ENCODE data around the gene SLC16A9.

DNA sequence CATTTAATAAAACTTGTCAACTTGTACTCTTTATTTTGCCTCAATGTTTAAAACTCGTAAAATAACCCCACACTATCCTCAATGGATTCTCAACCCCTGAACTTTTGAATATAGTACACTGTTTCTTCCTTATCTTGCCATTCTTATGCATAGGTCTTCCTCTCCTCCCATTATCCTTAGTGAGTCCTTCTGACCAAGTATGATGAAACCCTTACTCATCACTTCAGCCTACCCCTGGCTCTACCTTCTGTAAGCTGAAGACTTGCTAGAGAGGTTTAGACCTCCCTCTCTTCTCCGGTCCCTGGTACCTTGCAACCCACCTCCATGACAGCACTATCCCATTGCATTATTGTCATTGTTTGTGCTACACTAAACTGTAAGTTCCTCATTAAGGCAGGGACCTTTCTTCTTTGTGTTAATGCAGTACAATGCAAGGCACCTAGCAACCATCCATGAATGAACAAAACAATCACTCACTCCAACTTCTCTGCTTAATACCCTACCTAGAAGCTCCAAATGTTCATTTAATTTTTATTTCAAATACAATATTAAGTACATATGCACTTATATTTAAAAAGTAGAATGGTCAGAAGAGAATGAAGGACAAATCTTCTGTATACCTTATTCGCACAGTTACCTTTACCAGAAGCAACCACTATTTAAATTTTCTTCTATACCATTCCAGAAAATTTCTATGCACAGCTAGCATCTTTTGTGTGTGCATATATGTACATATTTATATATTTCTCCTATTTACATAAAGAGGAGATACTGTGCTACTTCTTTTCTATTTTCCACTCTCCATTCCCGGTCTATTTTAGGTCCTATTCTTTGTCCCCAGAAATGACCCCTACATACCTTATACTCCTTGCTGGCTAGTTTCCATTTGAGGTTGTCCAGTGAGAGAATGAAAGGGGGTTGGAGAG lies 77.5 kb downstream of the SLC16A9 start:
- TF ChIP-seq, protein P1, sequence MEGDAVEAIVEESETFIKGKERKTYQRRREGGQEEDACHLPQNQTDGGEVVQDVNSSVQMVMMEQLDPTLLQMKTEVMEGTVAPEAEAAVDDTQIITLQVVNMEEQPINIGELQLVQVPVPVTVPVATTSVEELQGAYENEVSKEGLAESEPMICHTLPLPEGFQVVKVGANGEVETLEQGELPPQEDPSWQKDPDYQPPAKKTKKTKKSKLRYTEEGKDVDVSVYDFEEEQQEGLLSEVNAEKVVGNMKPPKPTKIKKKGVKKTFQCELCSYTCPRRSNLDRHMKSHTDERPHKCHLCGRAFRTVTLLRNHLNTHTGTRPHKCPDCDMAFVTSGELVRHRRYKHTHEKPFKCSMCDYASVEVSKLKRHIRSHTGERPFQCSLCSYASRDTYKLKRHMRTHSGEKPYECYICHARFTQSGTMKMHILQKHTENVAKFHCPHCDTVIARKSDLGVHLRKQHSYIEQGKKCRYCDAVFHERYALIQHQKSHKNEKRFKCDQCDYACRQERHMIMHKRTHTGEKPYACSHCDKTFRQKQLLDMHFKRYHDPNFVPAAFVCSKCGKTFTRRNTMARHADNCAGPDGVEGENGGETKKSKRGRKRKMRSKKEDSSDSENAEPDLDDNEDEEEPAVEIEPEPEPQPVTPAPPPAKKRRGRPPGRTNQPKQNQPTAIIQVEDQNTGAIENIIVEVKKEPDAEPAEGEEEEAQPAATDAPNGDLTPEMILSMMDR (IDR thresholded peaks at IDR 0.05; ENCODE audit: borderline replicate concordance, extremely low read depth, low read length, poor library complexity, severe bottlenecking) = no peak
- no peak for TF ChIP-seq EZH2 (IDR thresholded peaks at IDR 0.05; ENCODE audit: borderline replicate concordance, low read depth, low read length, severe bottlenecking)
